GM12878 (cell line): ENCODE data around the gene PRRT1B. TPM values are rescaled to one million over a fixed set of nuclear protein-coding genes. Genes with fewer than 3 reads are reported as not detected.

Experiments
- BCLAF1 ChIP-seq: fragments of 450-650 bp; IDR thresholded peaks from 2 replicates; pipeline ENCODE4 v1.6.1; 2017; ENCODE audit warnings: antibody characterized with exemption, mild to moderate bottlenecking, moderate library complexity
- ZNF592 ChIP-seq: fragments of 450-650 bp; IDR thresholded peaks from 2 replicates; pipeline ENCODE4 v1.6.1; 2017; ENCODE audit warnings: mild to moderate bottlenecking, moderate library complexity
- ZNF687 ChIP-seq: fragments of 450-650 bp; IDR thresholded peaks from 2 replicates; pipeline ENCODE4 v1.6.1; 2017; ENCODE audit warnings: mild to moderate bottlenecking, moderate library complexity
- polyA plus RNA-seq, 11 experiments: library from polyadenylated mRNA; depleted of rRNA in 4 of 11; unstranded in 6 of 11; stranded (reverse) in 5 of 11; fragments of >200 nt; fragmentation: Nextera tagmentation in 4 of 11; fragmentation: Illumina TruSeq in 1 of 11; extraction: Ambion mirVana in 4 of 11; extraction: Trizol in 1 of 11; gene quantifications; 1 replicate in 1 of 11; 2 replicates in 10 of 11; pipeline versions ENCODE4 v1.2.1 to v1.2.3, GENCODE V29; 2011 to 2016; ENCODE audit warnings: inconsistent platforms in 2 of 11, missing spikeins in 2 of 11, low read depth in 1 of 11
- total RNA-seq, 4 experiments: library from RNA; depleted of rRNA in 3 of 4; stranded (reverse); fragments of >200 nt in 3 of 4; fragmentation: Illumina TruSeq in 1 of 4; extraction: Trizol in 1 of 4; gene quantifications; 2 replicates each; pipeline versions ENCODE4 v1.2.1 to v1.2.3, GENCODE V29; 2013 to 2021

PRRT1B gene
- total and polyA plus RNA-seq, 10 of the 15 experiments (the other 5 are each of a cell fraction or from before 2014, with no cell fraction given), result not detected

- no peak for TF ChIP-seq BCLAF1
- no peak for TF ChIP-seq ZNF592
- TF ChIP-seq ZNF687, result no peak
Measured at GRCh38 chr9:131559421-131560000, 14.2 kb downstream of the PRRT1B start (continued).
